Measurements from ENCODE around the gene PHF10. TPM values are rescaled to one million over a fixed set of nuclear protein-coding genes. Genes with fewer than 3 reads are reported as not detected.

Gene PHF10
- total RNA-seq, 2 donors from 2014 or later = 29.0 to 29.6 TPM

DNA sequence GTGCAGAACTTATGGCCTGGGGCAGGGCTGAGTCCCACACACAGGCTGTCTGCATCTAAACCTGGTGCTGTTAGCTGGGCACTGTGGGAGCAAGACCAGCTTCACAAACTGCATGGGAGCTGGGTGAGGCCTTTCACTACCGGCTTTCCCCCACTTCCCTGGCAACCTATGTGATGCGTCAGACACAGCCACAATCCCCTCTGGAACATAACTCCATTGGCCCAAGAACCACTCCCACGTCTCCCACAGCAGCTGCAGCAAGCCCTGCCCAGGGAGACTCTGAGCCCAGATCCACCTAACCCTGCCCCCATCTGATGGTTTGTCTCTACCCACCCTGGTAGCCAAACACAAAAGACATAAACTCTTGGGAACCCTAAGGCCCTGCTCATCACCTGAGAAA is 31.8 kb downstream of the PHF10 start:
- DNase-seq (no peak), ATAC-seq (no peak)
- intact Hi-C loops (cut with DNase I, micrococcal nuclease) = no loop called here

DNA sequence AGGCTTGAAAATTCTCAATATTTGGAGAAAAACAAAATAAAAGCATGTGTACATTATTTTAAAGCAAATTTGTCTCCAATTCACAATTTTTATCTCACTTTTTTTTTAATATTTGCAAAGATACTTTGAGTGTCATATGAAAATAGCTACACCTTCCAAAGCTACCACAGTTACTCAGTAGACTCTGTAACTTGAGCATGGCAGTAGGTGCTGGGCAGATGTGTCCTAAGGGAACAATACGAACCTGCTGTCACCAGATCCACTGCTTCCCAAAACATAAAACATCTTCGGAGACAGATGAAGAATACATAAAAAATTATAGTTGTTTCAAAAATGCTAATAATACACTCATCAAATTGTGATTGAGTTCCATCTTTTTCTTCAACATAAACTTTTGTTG is 33.0 kb downstream of the PHF10 start:
- intact Hi-C loops (cut with DNase I, micrococcal nuclease) = no loop called here
- ATAC-seq = no peak
- DNase-seq = no peak

DNA sequence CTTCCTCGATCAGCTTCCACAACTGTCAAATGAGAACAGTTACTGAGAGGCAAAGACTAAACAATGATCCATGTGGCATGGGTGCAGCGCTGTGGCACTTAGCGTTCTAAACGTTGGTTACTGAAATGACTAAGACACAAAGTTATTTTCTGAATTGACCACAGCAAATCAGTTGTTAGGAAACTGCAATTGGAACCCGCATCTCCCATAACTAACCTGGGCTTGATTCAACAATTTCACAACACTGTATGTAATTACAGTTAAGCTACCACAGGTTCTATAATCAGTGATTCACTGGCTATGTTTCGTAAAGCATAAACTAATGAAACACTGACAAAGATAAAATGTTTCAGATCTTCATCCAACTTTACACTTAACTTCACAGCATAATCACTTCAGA is 35.0 kb downstream of the PHF10 start:
- intact Hi-C loops (cut with DNase I, micrococcal nuclease) = no loop called here
- DNase-seq (no peak), ATAC-seq (no peak)

DNA sequence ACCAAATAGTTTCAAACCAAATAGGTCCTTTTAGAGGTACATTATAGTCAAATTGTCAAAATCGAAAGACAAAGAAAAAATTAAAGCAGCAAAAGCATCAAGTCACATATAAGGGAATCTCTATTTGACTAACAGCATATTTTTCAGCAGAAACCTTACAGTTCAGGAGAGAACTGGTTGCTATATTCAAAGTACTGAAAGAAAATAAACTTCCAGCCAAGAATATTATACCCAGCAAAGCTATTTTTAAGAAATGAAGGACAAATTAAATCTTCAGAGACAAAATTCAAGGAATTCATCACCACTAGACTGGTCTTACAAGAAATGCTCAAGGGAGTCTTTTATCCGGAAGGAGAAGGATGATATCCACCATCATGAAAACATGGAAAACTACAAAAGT is 38.4 kb downstream of the PHF10 start:
- DNase-seq (no peak), ATAC-seq (no peak)
- intact Hi-C loops (cut with DNase I, micrococcal nuclease) = no loop called here

DNA sequence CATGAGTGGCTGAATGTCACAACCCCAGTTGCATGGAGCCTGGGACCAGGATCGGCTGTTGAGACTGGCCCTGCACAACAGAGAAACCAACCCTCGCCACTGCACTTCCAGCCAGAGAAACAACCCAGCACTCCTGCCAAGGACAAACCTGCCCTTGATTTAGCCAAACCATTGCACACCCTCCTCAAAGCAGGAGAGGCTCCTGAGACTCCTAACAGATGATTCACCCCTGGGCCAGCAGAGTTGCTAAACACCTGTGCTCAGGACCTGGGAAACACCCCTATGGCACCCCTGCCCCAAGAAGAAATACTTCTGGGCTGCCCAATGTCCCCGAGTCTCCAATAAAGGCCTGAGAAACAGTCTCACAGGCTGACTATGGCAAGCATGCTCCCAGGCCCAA is 40.2 kb downstream of the PHF10 start:
- no peak for DNase-seq
- intact Hi-C loops (cut with DNase I, micrococcal nuclease) = no loop called here
- no peak for ATAC-seq

DNA sequence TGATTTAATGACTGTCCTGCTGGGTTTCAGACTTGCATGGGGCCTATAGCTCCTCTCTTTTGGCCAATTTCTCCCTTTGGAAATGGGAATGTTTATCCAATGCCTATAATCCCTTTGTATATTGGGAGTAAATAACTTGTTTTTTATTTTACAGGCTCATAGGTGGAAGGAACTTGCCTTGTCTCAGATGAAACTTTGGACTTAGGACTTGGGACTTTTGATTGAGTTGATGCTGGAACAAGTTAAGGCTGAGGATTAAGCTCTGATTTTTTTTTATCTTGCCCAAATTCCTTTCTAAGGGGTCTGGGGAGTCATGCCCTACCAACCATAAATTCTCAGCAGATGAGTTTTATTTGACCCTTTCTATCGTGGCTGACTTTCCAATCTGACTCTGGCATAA is 46.0 kb downstream of the PHF10 start:
- peak; percentile 41 for ATAC-seq
- DNase-seq = no peak
- intact Hi-C loops (cut with DNase I, micrococcal nuclease) = no loop called here

DNA sequence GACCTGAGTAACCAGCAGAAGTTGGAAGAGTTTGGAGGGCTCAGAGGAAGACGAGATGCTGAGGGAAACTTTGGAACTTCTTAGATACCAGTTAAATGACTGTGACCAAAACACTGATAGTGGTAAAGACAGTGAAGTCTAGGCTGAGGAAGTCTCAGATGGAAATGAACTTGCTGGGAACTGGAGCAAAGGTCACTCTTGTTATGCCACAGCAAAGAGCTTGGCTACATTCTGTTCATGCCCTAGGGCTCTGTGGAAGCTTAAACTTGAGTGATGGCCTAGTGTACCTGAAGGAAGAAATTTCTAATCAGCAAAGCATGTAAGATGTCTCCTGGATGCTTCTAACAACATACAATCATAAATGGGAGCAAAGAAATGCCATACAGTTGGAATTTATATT is 47.2 kb downstream of the PHF10 start:
- no peak for ATAC-seq
- intact Hi-C loops (cut with DNase I, micrococcal nuclease) = no loop called here
- DNase-seq = no peak

DNA sequence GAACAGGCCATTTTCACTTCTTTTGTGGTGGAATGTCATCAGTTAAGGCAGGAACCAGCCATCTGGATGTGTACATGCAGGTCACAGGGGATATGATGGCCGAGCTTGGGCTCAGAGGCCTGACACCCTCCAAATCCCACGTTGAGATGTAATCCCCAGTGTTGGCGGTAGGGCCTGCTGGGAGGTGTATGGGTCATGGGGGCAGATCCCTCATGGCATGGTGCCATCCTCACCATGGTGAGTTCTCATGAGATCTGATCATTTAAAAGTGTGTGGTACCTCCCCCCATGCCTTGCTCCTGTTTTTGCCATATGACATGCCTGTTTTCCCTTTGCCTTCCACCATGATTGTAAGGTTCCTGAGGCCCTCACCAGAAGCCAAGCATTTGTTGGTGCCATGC is 49.3 kb downstream of the PHF10 start:
- intact Hi-C loops (cut with DNase I, micrococcal nuclease) = no loop called here
- no peak for DNase-seq
- ATAC-seq = no peak

DNA sequence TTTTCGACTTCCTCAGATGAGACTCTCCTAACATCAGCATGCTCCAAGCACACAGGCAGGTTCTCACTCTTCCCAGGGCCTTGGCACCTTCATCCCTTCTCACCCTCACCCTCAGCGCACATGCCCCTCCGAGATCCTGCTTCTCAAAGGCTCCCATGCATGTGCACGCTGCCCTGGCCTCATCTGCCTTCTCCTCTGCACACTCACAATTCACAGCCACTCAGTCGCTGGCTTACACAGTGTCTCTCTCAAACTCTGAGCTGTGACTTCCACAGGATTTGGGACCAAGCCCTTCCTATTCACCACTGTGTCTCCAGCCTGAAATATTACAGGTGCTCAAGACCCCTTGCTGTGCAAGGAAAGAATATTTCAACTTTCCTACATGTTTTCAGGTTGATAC is 52.7 kb downstream of the PHF10 start:
- DNase-seq (no peak), ATAC-seq (no peak)
- intact Hi-C loops (cut with DNase I, micrococcal nuclease) = no loop called here

DNA sequence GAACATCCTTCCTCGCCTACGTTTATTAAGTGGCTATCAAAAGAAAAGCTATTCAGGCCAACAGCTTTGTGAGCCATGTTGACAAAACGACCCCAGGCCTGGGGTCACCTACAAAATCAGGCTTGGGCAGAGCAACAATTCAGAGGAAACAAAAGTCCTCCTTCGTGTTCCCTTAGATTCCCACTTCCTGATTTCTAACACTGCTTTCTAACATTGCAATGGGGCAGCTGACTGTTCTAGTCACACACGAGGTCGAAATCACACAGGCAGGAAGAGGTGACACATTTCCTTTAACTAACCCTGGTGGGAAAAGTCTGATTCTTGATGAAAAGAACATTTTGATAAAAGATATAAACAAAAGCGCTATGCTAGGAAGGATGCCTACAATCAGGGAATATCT is 54.4 kb downstream of the PHF10 start:
- no peak for ATAC-seq
- intact Hi-C loops (cut with DNase I, micrococcal nuclease) = no loop called here
- no peak for DNase-seq

DNA sequence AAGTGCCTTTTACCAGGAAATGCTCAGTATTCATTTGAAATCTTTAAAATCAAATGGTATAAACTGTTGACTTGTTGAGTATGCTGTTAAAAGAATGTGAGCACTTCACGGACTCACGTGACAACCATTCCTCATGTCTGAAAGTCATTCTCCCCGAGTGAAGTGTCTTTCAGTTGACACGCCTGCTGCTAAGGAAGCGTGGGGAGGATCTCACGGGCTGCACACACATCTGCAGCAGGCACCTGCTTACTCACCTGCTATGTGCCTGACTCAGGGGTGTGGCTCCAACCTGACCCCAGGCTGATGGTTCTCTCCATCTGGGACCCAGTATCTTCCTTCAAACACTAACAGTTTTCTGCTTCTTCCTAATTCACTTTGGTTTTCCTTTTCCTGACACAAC is 55.2 kb downstream of the PHF10 start:
- intact Hi-C loops (cut with DNase I, micrococcal nuclease) = no loop called here
- DNase-seq = no peak
- ATAC-seq = no peak

DNA sequence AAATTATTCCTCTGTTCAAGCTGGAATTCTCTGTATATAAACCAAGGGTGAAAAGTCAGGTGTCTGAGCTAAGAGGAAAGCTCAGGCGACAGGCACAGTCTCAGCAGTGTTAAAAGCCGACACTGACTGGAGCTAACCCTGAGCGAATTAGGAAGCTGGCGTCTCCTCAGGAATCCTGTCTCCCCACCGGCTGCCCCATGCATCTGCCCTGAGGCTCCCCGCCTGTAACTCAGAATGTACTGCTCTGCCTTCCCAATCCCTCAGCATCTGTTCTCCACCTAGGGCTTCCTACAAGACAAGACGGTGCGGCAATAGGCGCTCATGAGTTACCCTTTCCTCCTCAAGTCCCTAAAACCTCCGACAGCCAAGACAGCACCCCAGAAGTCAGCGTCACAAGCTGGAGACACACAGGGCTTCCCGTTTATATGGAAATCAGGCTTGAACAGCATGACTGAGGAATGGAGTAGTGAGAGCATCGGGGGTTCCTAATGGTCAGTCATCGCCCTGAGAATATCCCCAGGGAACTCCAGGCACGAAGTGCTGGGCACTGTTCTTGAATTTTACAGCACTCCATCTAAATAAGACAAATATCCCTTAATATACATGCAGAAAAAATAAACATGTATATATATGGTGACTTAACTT is 56.0 kb downstream of the PHF10 start:
- intact Hi-C loops (cut with DNase I, micrococcal nuclease) = no loop called here
- DNase-seq (no peak), ATAC-seq (no peak)

DNA sequence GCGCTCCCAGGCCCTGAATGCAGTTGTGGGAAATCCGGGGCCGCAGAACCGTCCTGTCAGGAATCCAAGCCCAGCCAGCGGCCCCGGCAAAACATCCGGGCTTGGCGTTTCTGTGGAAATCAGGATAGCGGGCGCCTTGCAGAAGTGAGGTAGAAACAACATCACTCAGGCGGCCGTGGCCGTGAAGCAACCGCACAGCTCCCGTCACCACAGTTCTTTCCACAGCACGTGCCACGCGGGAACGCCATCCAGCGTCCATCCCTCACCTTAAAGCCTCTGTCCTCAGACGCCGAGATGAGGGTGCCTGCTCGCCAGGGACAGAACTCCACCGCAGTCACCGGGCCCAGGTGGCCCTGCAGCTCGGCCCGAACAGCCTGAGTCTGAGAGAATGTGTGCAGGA is 56.6 kb downstream of the PHF10 start:
- ATAC-seq (no peak), DNase-seq (no peak)
- intact Hi-C loops (cut with DNase I, micrococcal nuclease) = no loop called here

DNA sequence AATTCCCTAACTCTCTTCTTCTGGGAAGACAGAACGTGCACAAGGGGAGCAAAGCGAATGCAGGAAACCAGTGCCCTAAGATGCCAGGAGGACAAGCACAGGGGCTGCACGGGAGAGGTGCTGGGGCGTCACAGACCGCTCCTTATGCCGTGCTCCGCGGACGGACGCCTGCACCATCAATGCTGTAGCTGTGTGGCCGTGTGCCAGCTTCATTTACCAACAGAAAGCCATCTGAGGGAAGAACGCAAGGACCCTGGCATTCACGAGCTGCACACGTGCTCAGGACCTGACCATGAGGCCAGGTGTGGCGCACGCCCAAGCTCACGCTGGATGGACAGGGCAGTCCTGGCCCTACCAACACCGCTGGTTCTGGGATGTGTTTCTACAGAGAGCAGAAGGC is 57.9 kb downstream of the PHF10 start:
- intact Hi-C loops (cut with DNase I, micrococcal nuclease) = no loop called here
- DNase-seq (no peak), ATAC-seq (no peak)

DNA sequence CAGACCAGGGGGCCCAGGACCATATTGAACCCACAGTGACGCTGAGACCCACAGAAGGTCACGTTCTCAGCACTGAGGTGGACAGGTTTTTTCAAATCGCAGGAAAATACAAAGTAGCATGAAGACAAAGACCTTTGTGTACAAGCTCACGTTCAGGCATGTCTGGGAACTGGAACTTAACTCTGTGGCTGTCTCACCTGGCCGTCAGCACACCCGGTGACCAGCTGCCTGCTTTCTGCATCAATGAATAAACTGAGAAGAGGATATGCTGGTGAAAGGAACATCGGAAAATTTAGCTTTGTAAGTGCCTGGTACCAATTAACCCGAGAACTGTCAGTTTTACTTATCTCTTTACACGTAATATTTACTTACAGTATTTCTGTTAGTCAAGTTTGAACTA is 59.0 kb downstream of the PHF10 start:
- intact Hi-C loops (cut with DNase I, micrococcal nuclease) = no loop called here
- ATAC-seq (no peak), DNase-seq (no peak)

DNA sequence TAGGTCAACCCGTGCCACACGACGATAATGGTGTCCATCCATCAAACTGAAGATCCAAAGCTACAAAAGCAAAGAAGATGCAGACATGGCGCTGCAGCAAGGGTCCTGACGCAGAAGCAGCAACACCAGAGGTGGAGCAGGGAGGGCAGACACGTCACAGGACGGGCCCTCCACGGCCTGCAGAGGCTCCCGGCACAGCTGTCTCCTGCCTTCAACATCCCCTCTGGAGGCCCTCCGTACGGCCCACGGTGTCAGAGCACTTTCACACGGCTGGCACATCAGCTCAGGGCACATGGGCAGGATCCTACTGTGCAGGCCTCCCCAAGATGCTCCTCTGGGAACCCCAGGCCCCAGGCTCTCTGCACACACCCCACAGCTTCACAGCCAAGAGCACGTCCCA is 60.1 kb downstream of the PHF10 start:
- no peak for DNase-seq
- intact Hi-C loops (cut with DNase I, micrococcal nuclease) = no loop called here
- no peak for ATAC-seq

DNA sequence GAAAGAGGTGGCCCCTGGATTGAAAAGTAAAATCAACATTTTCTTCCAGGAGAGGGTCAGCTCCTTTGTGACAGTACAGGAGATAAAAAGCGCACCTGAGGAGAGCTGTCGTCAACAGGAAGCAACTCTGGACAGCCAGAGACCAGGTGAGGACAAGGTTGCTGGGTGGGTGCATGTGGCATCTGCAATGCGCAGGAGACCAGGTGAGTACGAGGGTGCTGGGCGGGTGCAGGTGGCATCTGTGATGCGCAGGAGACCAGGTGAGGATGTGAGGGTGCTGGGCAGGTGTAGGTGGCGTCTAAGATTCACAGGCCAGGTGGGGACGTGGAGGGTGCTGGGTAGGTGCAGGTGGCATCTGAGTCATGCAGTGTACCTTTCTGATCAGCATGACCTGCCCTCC is 60.8 kb downstream of the PHF10 start:
- DNase-seq (no peak), ATAC-seq (no peak)
- intact Hi-C loops (cut with DNase I, micrococcal nuclease) = no loop called here

DNA sequence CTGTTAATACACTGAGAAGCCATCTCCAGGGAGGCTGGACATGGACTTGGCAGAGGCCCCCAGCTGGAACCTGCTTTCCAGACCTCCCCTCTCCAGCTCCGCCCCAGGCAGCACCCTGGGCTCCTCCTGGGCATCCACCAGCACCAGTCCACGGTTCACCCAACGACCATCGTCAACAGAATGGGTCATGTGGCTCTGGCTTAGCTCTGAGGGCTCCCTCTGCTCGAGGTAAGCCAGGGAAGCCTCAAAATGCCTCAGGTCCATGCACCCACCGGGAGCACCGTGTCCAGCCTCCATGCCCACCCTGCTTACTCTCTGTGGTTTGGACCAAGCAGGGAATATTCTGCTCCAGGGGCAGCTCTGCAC is 62.9 kb downstream of the PHF10 start:
- intact Hi-C loops (cut with DNase I, micrococcal nuclease) = no loop called here
- ATAC-seq (no peak), DNase-seq (no peak)

DNA sequence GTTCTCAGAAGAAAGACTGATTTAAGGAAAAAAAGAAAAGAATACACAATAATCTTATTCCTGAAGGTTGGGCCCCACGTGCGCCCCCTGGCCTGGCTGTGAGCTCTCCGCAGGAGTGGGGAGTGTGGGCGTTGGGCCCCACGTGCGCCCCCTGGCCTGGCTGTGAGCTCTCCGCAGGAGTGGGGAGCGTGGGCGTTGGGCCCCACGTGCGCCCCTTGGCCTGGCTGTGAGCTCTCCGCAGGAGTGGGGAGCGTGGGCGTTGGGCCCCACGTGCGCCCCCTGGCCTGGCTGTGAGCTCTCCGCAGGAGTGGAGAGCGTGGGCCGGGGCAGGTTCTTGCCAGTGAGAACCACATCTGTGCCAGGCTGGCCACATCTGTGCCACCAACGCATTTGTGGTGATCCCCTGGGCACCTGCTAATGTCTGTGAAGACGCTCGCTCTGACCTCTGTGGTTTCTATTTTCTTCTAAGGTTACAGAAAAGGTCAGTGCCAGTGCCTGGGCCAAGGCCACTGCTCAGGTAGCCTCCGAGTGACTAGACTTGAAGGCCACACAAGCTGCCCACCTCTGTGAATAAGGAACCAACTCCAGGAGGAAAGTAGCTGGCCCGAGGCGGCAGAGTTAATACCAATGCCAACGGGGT is 63.4 kb downstream of the PHF10 start:
- intact Hi-C loops (cut with DNase I, micrococcal nuclease) = no loop called here

DNA sequence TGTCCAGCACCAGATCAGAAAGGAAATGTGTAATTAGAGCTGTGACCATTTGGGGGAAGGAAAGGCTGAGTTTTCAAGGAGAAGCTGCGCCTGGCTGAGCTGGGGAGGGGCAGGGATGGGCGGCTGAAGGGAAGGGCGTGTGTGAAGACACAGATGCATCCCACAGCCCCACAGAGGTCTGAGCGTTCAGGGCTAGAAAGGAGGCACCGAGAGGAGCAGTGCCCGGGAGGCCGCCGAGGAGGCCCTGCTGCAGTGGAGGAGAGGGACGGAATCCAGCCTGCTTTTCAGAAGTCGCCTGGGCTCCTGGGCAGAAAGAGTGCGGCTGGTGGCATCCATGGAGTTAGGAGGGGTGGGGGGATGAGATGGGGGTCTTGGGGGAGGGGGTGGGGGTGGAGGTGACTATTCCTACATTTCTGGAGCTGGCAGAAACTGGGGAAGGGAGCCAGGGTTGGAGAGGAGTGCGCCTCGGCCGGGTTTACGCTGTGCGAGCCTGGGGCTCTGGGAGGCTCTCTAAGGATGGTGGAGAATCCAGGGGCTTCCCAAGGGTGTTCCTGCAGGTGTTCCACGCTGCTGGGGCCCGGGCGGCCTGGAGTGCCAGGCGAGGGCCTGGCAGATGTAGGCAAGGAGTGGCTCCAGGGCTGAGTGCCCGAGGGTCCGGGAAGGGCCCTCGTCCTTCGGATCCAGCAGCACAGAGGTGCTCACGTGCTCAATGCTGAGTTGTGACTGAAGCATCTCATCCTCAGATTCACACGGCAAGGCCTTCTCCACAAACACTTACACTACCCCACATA is 64.3 kb downstream of the PHF10 start:
- intact Hi-C loops (cut with DNase I, micrococcal nuclease) = no loop called here
- no peak for DNase-seq
- ATAC-seq = no peak

More for the DNA sequence above, 63.4 kb downstream of the PHF10 start:
- DNase-seq (no peak), ATAC-seq (no peak)

DNA sequence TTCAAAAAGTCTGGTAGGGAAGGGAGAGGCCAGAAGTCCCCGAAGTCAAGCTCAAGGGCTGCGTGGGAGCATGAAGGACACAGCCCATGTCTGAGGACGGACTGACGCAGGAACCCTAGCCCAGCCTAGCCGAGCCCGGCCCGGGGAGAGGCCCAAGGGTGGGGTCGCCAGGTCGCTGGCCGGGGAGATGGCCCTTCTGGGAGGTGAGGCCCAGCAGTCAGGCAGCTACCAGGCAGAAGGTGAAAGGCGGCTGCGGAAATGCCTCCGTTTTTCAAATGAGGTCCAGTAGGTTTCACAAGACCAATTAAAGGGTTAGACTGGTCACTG is 67.1 kb downstream of the PHF10 start:
- intact Hi-C loops (cut with DNase I, micrococcal nuclease) = no loop called here

More for the DNA sequence above, 67.1 kb downstream of the PHF10 start:
- no peak for DNase-seq
- no peak for ATAC-seq
